ENCODE data around the gene DLG4.

The DLG4 gene

DNA sequence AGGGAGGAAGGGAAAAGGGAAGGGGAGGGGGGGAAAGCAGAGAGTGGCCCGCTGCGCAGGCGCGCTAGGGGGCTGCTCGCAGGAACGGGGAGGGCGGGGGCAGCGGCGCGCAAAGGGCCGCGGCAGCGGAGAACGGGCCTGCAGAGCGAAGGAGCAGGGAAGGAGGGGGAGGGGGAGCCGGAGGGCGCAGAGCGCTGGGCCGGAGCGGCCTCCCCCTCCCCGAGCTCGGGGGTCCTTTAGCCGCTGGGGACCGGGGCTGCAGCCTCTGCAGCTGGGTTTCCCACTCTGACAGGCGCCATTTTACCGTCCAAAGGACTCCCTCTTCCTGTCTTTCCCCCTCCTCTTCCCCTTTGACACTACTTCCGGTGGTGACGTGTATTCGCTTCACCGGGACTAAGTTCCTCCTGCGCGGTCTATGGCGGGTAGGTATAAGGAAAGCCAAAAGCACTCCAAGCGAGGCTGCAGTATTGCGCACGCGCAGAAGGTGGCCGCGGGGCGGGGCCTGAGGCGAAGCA, 32.1 kb upstream of the DLG4 start, which contains the start of gene CTDNEP1:
Gene CTDNEP1 (minus strand): TSS at position 74 of the 515 bp plus-strand sequence. CDS start 438 bp downstream, outside the sequence.
- ChIA-PET POLR2A (interaction anchor here (0.6 to 2.0 kb wide), 7 partner anchors 11 to 78 kb away, joined by 3 to 33 read pairs (median 4); partner anchors contain the start of genes ACADVL, DLG4, DVL2 and GABARAP), CTCF (interaction anchor here (0.6 to 1.6 kb wide), 4 partner anchors 30 to 843 kb away, joined by 3 to 6 read pairs (median 4); partner anchors contain the start of gene SLC2A4)
- H3K36me3 ChIP-seq (ENCODE audit: control insufficient read depth in 2 of 2, insufficient read depth in 1 of 2, low read length in 2 of 2), result peaks cover 35 to 51% of the 10 kb centered on the region in 2 experiments
- peaks cover 13% of the 10 kb centered on the region; the same call in 1 of the 2 replicates for H3K4me1 ChIP-seq (ENCODE audit: control insufficient read depth, insufficient read depth, low read length)
- H3K27ac ChIP-seq (ENCODE audit: extremely low read depth, low read depth, low read length), result peak within 1 kb of the TSS; percentile 92
- peak within 1 kb of the TSS; percentile 91 for H3K4me3 ChIP-seq (ENCODE audit: low read depth, low read length)
- no peaks in the 10 kb centered on the region for H3K9me3 ChIP-seq (ENCODE audit: control insufficient read depth, insufficient read depth, low read depth, low read length)
- TF ChIP-seq, protein P1, sequence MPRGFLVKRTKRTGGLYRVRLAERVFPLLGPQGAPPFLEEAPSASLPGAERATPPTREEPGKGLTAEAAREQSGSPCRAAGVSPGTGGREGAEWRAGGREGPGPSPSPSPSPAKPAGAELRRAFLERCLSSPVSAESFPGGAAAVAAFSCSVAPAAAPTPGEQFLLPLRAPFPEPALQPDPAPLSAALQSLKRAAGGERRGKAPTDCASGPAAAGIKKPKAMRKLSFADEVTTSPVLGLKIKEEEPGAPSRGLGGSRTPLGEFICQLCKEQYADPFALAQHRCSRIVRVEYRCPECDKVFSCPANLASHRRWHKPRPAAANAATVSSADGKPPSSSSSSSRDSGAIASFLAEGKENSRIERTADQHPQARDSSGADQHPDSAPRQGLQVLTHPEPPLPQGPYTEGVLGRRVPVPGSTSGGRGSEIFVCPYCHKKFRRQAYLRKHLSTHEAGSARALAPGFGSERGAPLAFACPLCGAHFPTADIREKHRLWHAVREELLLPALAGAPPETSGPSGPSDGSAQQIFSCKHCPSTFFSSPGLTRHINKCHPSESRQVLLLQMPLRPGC (tag by site-specific recombination; IDR thresholded peaks at IDR 0.05), result peak; percentile 9; the same call in 1 of the 2 replicates
- no peak for TF ChIP-seq MZF1 (tag by site-specific recombination; IDR thresholded peaks at IDR 0.05; ENCODE audit: borderline replicate concordance)
- TF ChIP-seq ZNF16 (tag by site-specific recombination; IDR thresholded peaks at IDR 0.05; ENCODE audit: low read depth), result no peak
- TF ChIP-seq ZNF530 (tag by site-specific recombination; IDR thresholded peaks at IDR 0.05; ENCODE audit: low read depth), result no peak
- no peak for TF ChIP-seq HOXA7 (CRISPR knock-in tag; IDR thresholded peaks at IDR 0.05; ENCODE audit: borderline replicate concordance)
- TF ChIP-seq ZNF175 (tag by site-specific recombination; IDR thresholded peaks at IDR 0.05), result no peak
- peak; percentile 96 for TF ChIP-seq SP2 (tag by site-specific recombination; IDR thresholded peaks at IDR 0.05)
- TF ChIP-seq ZNF514 (tag by site-specific recombination; IDR thresholded peaks at IDR 0.05), result no peak
- no peak for TF ChIP-seq ZSCAN16 (tag by site-specific recombination; IDR thresholded peaks at IDR 0.05)
- TF ChIP-seq ZNF2 (tag by site-specific recombination; IDR thresholded peaks at IDR 0.05), result no peak
- peak; percentile 81 for TF ChIP-seq ZBTB7A (tag by site-specific recombination; IDR thresholded peaks at IDR 0.05; ENCODE audit: low read depth)
- no peak for TF ChIP-seq ZSCAN30 (tag by site-specific recombination; IDR thresholded peaks at IDR 0.05)
- peak; percentile 96 for TF ChIP-seq YY2 (tag by site-specific recombination; IDR thresholded peaks at IDR 0.05)
- TF ChIP-seq PRDM1 (tag by site-specific recombination; IDR thresholded peaks at IDR 0.05), result no peak
- TF ChIP-seq, protein P2, sequence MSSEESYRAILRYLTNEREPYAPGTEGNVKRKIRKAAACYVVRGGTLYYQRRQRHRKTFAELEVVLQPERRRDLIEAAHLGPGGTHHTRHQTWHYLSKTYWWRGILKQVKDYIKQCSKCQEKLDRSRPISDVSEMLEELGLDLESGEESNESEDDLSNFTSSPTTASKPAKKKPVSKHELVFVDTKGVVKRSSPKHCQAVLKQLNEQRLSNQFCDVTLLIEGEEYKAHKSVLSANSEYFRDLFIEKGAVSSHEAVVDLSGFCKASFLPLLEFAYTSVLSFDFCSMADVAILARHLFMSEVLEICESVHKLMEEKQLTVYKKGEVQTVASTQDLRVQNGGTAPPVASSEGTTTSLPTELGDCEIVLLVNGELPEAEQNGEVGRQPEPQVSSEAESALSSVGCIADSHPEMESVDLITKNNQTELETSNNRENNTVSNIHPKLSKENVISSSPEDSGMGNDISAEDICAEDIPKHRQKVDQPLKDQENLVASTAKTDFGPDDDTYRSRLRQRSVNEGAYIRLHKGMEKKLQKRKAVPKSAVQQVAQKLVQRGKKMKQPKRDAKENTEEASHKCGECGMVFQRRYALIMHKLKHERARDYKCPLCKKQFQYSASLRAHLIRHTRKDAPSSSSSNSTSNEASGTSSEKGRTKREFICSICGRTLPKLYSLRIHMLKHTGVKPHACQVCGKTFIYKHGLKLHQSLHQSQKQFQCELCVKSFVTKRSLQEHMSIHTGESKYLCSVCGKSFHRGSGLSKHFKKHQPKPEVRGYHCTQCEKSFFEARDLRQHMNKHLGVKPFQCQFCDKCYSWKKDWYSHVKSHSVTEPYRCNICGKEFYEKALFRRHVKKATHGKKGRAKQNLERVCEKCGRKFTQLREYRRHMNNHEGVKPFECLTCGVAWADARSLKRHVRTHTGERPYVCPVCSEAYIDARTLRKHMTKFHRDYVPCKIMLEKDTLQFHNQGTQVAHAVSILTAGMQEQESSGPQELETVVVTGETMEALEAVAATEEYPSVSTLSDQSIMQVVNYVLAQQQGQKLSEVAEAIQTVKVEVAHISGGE (tag by site-specific recombination; conservative IDR thresholded peaks at IDR 0.05; ENCODE audit: low read depth), result peak; percentile 95
- TF ChIP-seq ZNF26 (tag by site-specific recombination; IDR thresholded peaks at IDR 0.05), result no peak
- peak; percentile 90; the same call in 1 of the 2 replicates for TF ChIP-seq ZEB2 (tag by site-specific recombination; IDR thresholded peaks at IDR 0.05)
- peak; percentile 2; the same call in 1 of the 2 replicates for TF ChIP-seq ZNF660 (tag by site-specific recombination; IDR thresholded peaks at IDR 0.05)
- TF ChIP-seq ZNF157 (tag by site-specific recombination; IDR thresholded peaks at IDR 0.05), result no peak
- TF ChIP-seq MYNN (tag by site-specific recombination; IDR thresholded peaks at IDR 0.05; ENCODE audit: borderline replicate concordance), result no peak
- TF ChIP-seq ZSCAN23 (tag by site-specific recombination; IDR thresholded peaks at IDR 0.05), result no peak
- 0 out of 2 replicates have a peak, but pooled peaks have one; percentile 13 for TF ChIP-seq ZNF610 (tag by site-specific recombination; IDR thresholded peaks at IDR 0.05; ENCODE audit: borderline replicate concordance)
- TF ChIP-seq KLF16 (tag by site-specific recombination; IDR thresholded peaks at IDR 0.05), result peak; percentile 22; the same call in 1 of the 2 replicates
- TF ChIP-seq ZNF510 (tag by site-specific recombination; IDR thresholded peaks at IDR 0.05; ENCODE audit: insufficient replicate concordance), result no peak
- TF ChIP-seq ZNF423 (tag by site-specific recombination; IDR thresholded peaks at IDR 0.05), result no peak
- TF ChIP-seq ZNF324 (tag by site-specific recombination; IDR thresholded peaks at IDR 0.05), result peak; percentile 71
- TF ChIP-seq HOXC10 (CRISPR knock-in tag; IDR thresholded peaks at IDR 0.05), result no peak
- TF ChIP-seq, protein P3, sequence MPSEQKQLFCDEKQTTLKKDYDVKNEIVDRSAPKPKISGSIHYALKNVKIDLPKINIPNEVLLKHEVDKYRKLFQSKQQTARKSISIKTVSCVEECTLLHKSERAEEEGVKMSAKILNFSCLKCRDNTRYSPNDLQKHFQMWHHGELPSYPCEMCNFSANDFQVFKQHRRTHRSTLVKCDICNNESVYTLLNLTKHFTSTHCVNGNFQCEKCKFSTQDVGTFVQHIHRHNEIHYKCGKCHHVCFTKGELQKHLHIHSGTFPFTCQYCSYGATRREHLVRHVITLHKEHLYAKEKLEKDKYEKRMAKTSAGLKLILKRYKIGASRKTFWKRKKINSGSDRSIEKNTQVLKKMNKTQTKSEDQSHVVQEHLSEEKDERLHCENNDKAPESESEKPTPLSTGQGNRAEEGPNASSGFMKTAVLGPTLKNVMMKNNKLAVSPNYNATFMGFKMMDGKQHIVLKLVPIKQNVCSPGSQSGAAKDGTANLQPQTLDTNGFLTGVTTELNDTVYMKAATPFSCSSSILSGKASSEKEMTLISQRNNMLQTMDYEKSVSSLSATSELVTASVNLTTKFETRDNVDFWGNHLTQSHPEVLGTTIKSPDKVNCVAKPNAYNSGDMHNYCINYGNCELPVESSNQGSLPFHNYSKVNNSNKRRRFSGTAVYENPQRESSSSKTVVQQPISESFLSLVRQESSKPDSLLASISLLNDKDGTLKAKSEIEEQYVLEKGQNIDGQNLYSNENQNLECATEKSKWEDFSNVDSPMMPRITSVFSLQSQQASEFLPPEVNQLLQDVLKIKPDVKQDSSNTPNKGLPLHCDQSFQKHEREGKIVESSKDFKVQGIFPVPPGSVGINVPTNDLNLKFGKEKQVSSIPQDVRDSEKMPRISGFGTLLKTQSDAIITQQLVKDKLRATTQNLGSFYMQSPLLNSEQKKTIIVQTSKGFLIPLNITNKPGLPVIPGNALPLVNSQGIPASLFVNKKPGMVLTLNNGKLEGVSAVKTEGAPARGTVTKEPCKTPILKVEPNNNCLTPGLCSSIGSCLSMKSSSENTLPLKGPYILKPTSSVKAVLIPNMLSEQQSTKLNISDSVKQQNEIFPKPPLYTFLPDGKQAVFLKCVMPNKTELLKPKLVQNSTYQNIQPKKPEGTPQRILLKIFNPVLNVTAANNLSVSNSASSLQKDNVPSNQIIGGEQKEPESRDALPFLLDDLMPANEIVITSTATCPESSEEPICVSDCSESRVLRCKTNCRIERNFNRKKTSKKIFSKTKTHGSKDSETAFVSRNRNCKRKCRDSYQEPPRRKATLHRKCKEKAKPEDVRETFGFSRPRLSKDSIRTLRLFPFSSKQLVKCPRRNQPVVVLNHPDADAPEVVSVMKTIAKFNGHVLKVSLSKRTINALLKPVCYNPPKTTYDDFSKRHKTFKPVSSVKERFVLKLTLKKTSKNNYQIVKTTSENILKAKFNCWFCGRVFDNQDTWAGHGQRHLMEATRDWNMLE (tag by site-specific recombination; conservative IDR thresholded peaks at IDR 0.05; ENCODE audit: low read depth), result peak; percentile 69

All from HEK293 (cell line).